Muscle of leg (tissue), 9 donors: ENCODE measurements around the gene SHROOM3. TPM values are rescaled to one million over a fixed set of nuclear protein-coding genes. Genes with fewer than 3 reads are reported as not detected.

Experiments used
- polyA plus RNA-seq, 8 donors: library from polyadenylated mRNA; unstranded; fragments of 120-200 nt; gene quantifications; one replicate each; pipeline versions ENCODE4 v1.2.1 to v1.2.3, GENCODE V29; 2013; ENCODE audit warnings: inconsistent platforms in 1 of 8, low replicate concordance in 1 of 8; ENCODE audit not compliant: insufficient read length in 8 of 8, insufficient read depth in 1 of 8
- total RNA-seq: library from RNA; stranded (reverse); fragments of 120-200 nt; gene quantifications from one replicate; pipeline ENCODE4 v1.2.4, GENCODE V29; 2013

SHROOM3 gene
- total and polyA plus RNA-seq, 9 donors: 21.0 to 57.5 (median 29.0) TPM

Other genes with a start within 250 kb of the SHROOM3 start
- gene SCARB2, start 221.4 kb upstream of the SHROOM3 start, total RNA-seq: 136 TPM
- gene SCARB2, start 221.4 kb upstream of the SHROOM3 start, polyA plus RNA-seq: 100 to 1,000 TPM; 101 to 154 (median 117) TPM
- 1.9 TPM for gene FAM47E, start 183.5 kb upstream of the SHROOM3 start, total RNA-seq
- gene FAM47E, start 183.5 kb upstream of the SHROOM3 start, polyA plus RNA-seq: 1 to 10 TPM in 5 of 8 donors, under 1 TPM in 3; 0.64 to 2.4 (median 1.1) TPM
- 30.9 TPM for gene STBD1, start 128.5 kb upstream of the SHROOM3 start, total RNA-seq
- gene STBD1, start 128.5 kb upstream of the SHROOM3 start, polyA plus RNA-seq: 10 to 100 TPM; 22.1 to 47.6 (median 36.8) TPM
- gene CCDC158, start 14.1 kb upstream of the SHROOM3 start, total RNA-seq: 0.18 TPM
- 1 to 10 TPM in 1 of 8 donors, under 1 TPM in 7; 0.61 to 1.5 (median 0.71) TPM for gene CCDC158, start 14.1 kb upstream of the SHROOM3 start, polyA plus RNA-seq